Gastroesophageal sphincter (tissue), 4 donors: ENCODE data around the gene NEDD4L. TPM values are rescaled to one million over a fixed set of nuclear protein-coding genes. Genes with fewer than 3 reads are reported as not detected.

Experiments used
- ATAC-seq: fragments of 150-250 bp; one replicate; pipeline ENCODE4 v1.9.1; 2016; ENCODE audit warnings: mild to moderate bottlenecking, moderate library complexity
- H3K27ac ChIP-seq, 4 donors: fragments of 200-600 bp; sonication (generic) in 3 of 4; 1 replicate in 3 of 4; 2 replicates in 1 of 4; pipeline ENCODE4 v1.5.1; 2016 to 2019
- H3K27me3 ChIP-seq: fragments of 200-600 bp; sonication (generic); one replicate; pipeline ENCODE4 v1.5.1; 2019
- H3K36me3 ChIP-seq, 2 donors: fragments of 200-600 bp; sonication (generic); one replicate each; pipeline ENCODE4 v1.5.1; 2019; ENCODE audit warnings: control low read depth in 1 of 2
- H3K4me1 ChIP-seq, 3 donors: fragments of 200-600 bp; sonication (generic); 1 replicate in 2 of 3; 2 replicates in 1 of 3; pipeline ENCODE4 v1.5.1; 2016 to 2019; ENCODE audit warnings: control low read depth in 2 of 3
- H3K4me3 ChIP-seq, 2 donors: fragments of 200-600 bp; sonication (generic); one replicate each; pipeline ENCODE4 v1.5.1; 2019; ENCODE audit warnings: mild to moderate bottlenecking in 1 of 2, moderate library complexity in 1 of 2
- H3K9me3 ChIP-seq, 3 donors: fragments of 200-600 bp; sonication (generic); one replicate each; pipeline ENCODE4 v1.5.1; 2017 to 2019; ENCODE audit warnings: control low read depth in 2 of 3
- CTCF ChIP-seq, 4 experiments: fragments of 200-600 bp in 2 of 4; fragments of 450-650 bp in 2 of 4; sonication (generic) in 1 of 4; IDR thresholded peaks; one replicate each; pipeline ENCODE4 v1.5.1; 2017 to 2019; ENCODE audit warnings: antibody characterized with exemption in 4 of 4, mild to moderate bottlenecking in 2 of 4, moderate library complexity in 2 of 4
- EP300 ChIP-seq: sonication (generic); formaldehyde crosslinking; IDR thresholded peaks from one replicate; pipeline ENCODE4 v1.6.1; 2017; ENCODE audit warnings: antibody characterized with exemption, mild to moderate bottlenecking
- POLR2A ChIP-seq, 2 donors: fragments of 450-650 bp; IDR thresholded peaks; one replicate each; pipeline ENCODE4 v1.6.1; 2017; ENCODE audit warnings: antibody characterized with exemption in 2 of 2, mild to moderate bottlenecking in 2 of 2, moderate library complexity in 1 of 2
- POLR2AphosphoS5 ChIP-seq: sonication (generic); formaldehyde crosslinking; IDR thresholded peaks from one replicate; pipeline ENCODE4 v1.6.1; 2017; ENCODE audit warnings: antibody characterized with exemption
- WGBS, 2 donors: methylation state at CpG; one replicate each; pipeline ENCODE4 v1.1.5; 2018; ENCODE audit warnings: low coverage in 1 of 2; 5-methylcytosine and 5-hydroxymethylcytosine counted together
- total RNA-seq, 4 donors: library from RNA; depleted of rRNA; stranded (reverse); fragments of >200 nt; gene quantifications; one replicate each; pipeline ENCODE4 v1.1.0, GENCODE V29; 2016

Gene NEDD4L
- total RNA-seq, 4 donors from 2014 or later, result 37.0 to 50.9 (median 43.0) TPM

GRCh38 chr18:58418361-58418760 is 374.3 kb downstream of the NEDD4L start:
- no peaks in the 10 kb centered on the region for H3K36me3 ChIP-seq

GRCh38 chr18:58419587-58420199 is 375.7 kb downstream of the NEDD4L start:
- Histone ChIP-seq H3K9me3 (no peaks in the 10 kb centered on the region), H3K4me3 (no peak overlapping the region), H3K36me3 (no peaks in the 10 kb centered on the region), H3K4me1 (peaks cover 0 to 17% (median 0%) of the 10 kb centered on the region in 3 donors), H3K27ac (no peak overlapping the region), H3K27me3 (peaks cover 5% of the 10 kb centered on the region)
- no peak for TF ChIP-seq POLR2AphosphoS5
- no peak for TF ChIP-seq POLR2A (IDR thresholded peaks at IDR 0.05)
- TF ChIP-seq CTCF (IDR thresholded peaks at IDR 0.05), result no peak
- TF ChIP-seq EP300, result no peak
- 60 to 71% methylated on average over 4 of the region's 4 CpGs for WGBS, 2 donors
- no peak for ATAC-seq

More at GRCh38 chr18:58418361-58418760, 374.3 kb downstream of the NEDD4L start:
- Histone ChIP-seq H3K27me3 (peaks cover 5% of the 10 kb centered on the region), H3K4me1 (peaks cover 0 to 17% (median 0%) of the 10 kb centered on the region in 3 donors), H3K9me3 (no peaks in the 10 kb centered on the region), H3K4me3 (no peak overlapping the region), H3K27ac (no peak overlapping the region)
- 88 to 90% methylated on average over 4 of the region's 4 CpGs for WGBS, 2 donors
- no peak for TF ChIP-seq POLR2AphosphoS5
- TF ChIP-seq POLR2A (IDR thresholded peaks at IDR 0.05), result no peak
- no peak for TF ChIP-seq CTCF (IDR thresholded peaks at IDR 0.05)
- no peak for TF ChIP-seq EP300
- no peak for ATAC-seq

GRCh38 chr18:58426611-58427010 is 382.6 kb downstream of the NEDD4L start:
- TF ChIP-seq EP300 (no peak), POLR2AphosphoS5 (no peak), POLR2A (IDR thresholded peaks at IDR 0.05) (no peak), CTCF (IDR thresholded peaks at IDR 0.05) (no peak)
- 92 to 100% methylated on average over 1 to 2 of the region's 4 CpGs for WGBS, 2 donors
- H3K36me3 ChIP-seq, result no peaks in the 10 kb centered on the region
- H3K9me3 ChIP-seq, result no peaks in the 10 kb centered on the region
- H3K4me1 ChIP-seq, result no peaks in the 10 kb centered on the region
- no peak overlapping the region for H3K4me3 ChIP-seq
- no peaks in the 10 kb centered on the region for H3K27me3 ChIP-seq
- no peak overlapping the region for H3K27ac ChIP-seq
- no peak for ATAC-seq

GRCh38 chr18:58427321-58427720 is 383.3 kb downstream of the NEDD4L start:
- Histone ChIP-seq H3K4me3 (no peak overlapping the region), H3K36me3 (no peaks in the 10 kb centered on the region), H3K9me3 (no peaks in the 10 kb centered on the region), H3K27me3 (no peaks in the 10 kb centered on the region), H3K4me1 (no peaks in the 10 kb centered on the region), H3K27ac (no peak overlapping the region)
- ATAC-seq, result no peak
- WGBS, 2 donors, result 71 to 81% methylated on average over 4 to 5 of the region's 5 CpGs
- TF ChIP-seq POLR2A (IDR thresholded peaks at IDR 0.05), result no peak
- TF ChIP-seq CTCF (IDR thresholded peaks at IDR 0.05), result no peak
- TF ChIP-seq POLR2AphosphoS5, result no peak
- no peak for TF ChIP-seq EP300

- Histone ChIP-seq H3K27ac (no peak overlapping the region), H3K36me3 (no peaks in the 10 kb centered on the region), H3K4me3 (no peak overlapping the region), H3K27me3 (no peaks in the 10 kb centered on the region), H3K4me1 (no peaks in the 10 kb centered on the region), H3K9me3 (no peaks in the 10 kb centered on the region)
- ATAC-seq, result no peak
- 59 to 81% methylated on average over 5 to 6 of the region's 6 CpGs for WGBS, 2 donors
- TF ChIP-seq POLR2A (IDR thresholded peaks at IDR 0.05) (no peak), CTCF (IDR thresholded peaks at IDR 0.05) (no peak), POLR2AphosphoS5 (no peak), EP300 (no peak)
Measured at GRCh38 chr18:58429442-58429841, 385.4 kb downstream of the NEDD4L start.
